Peyer's patch (tissue), 4 donors: ENCODE data around the gene CDYL. TPM values are rescaled to one million over a fixed set of nuclear protein-coding genes. Genes with fewer than 3 reads are reported as not detected.

Experiments used
- DNase-seq, 3 donors: peaks; one replicate each; pipeline ENCODE4 v3.0.0-alpha.2; 2017 to 2019
- H3K27ac ChIP-seq, 4 donors: fragments of 200-600 bp; sonication (generic); one replicate each; pipeline ENCODE4 v1.5.1; 2016 to 2019
- H3K27me3 ChIP-seq, 2 donors: fragments of 200-600 bp; sonication (generic); one replicate each; pipeline ENCODE4 v1.5.1; 2019
- H3K36me3 ChIP-seq, 3 donors: fragments of 200-600 bp; sonication (generic); one replicate each; pipeline ENCODE4 v1.5.1; 2016 to 2019
- H3K4me1 ChIP-seq, 4 donors: fragments of 200-600 bp; sonication (generic); one replicate each; pipeline ENCODE4 v1.5.1; 2016 to 2019
- H3K4me3 ChIP-seq, 4 donors: fragments of 200-600 bp; sonication (generic); 1 replicate in 3 of 4; 2 replicates in 1 of 4; pipeline ENCODE4 v1.5.1; 2016 to 2019; ENCODE audit warnings: mild to moderate bottlenecking in 1 of 4
- H3K9me3 ChIP-seq, 4 donors: fragments of 200-600 bp; sonication (generic); one replicate each; pipeline ENCODE4 v1.5.1; 2016 to 2019; ENCODE audit warnings: mild to moderate bottlenecking in 1 of 4
- POLR2A ChIP-seq, 2 donors: fragments of 450-650 bp; IDR thresholded peaks; one replicate each; pipeline ENCODE4 v1.5.1; 2017; ENCODE audit warnings: antibody characterized with exemption in 2 of 2, mild to moderate bottlenecking in 2 of 2, moderate library complexity in 2 of 2
- total RNA-seq, 4 donors: library from RNA; depleted of rRNA; stranded (reverse); fragments of >200 nt; gene quantifications; one replicate each; pipeline ENCODE4 v1.1.0, GENCODE V29; 2016
- TF ChIP-seq, protein P1 (sequence below), 6 experiments: fragments of 450-650 bp in 4 of 6; fragments of 200-600 bp in 2 of 6; sonication (generic) in 1 of 6; IDR thresholded peaks; one replicate each; pipeline ENCODE4 v1.5.1; 2017 to 2019; ENCODE audit warnings: antibody characterized with exemption in 6 of 6, mild to moderate bottlenecking in 3 of 6, moderate library complexity in 1 of 6

The CDYL gene
- total RNA-seq, 4 donors from 2014 or later: 31.2 to 77.6 (median 35.2) TPM

DNA sequence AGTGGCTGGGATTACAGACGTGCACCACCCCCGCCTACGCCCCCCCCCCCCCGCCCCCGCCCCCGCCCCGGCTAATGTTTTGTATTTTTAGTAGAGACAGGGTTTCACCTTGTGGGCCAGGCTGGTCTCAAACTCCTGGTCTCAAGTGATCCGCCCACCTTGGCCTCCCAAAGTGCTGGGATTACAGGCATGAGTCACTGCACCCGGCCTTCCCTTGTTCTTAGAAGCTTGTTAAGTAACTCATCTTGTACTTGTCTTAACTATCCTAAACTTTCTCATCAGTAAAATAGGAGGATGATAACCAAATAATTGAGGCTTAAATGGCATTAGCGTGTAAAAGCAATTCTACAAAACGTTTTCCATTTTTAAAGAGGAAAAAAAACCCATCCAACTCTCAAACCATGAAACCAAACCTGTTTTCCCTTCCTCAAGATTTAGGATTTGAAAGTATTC is 4.2 kb downstream of the CDYL start:
- Histone ChIP-seq H3K9me3 (no peaks in the 10 kb centered on the region), H3K36me3 (no peaks in the 10 kb centered on the region), H3K4me3 (no peak overlapping the region), H3K27ac (no peak overlapping the region), H3K27me3 (no peaks in the 10 kb centered on the region), H3K4me1 (peaks cover 0 to 19% (median 3%) of the 10 kb centered on the region in 4 donors)
- DNase-seq: peak in 1 of 3 donors; percentile 54
- TF ChIP-seq, protein P1, sequence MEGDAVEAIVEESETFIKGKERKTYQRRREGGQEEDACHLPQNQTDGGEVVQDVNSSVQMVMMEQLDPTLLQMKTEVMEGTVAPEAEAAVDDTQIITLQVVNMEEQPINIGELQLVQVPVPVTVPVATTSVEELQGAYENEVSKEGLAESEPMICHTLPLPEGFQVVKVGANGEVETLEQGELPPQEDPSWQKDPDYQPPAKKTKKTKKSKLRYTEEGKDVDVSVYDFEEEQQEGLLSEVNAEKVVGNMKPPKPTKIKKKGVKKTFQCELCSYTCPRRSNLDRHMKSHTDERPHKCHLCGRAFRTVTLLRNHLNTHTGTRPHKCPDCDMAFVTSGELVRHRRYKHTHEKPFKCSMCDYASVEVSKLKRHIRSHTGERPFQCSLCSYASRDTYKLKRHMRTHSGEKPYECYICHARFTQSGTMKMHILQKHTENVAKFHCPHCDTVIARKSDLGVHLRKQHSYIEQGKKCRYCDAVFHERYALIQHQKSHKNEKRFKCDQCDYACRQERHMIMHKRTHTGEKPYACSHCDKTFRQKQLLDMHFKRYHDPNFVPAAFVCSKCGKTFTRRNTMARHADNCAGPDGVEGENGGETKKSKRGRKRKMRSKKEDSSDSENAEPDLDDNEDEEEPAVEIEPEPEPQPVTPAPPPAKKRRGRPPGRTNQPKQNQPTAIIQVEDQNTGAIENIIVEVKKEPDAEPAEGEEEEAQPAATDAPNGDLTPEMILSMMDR (IDR thresholded peaks at IDR 0.05): no peak
- no peak for TF ChIP-seq POLR2A (IDR thresholded peaks at IDR 0.05)

DNA sequence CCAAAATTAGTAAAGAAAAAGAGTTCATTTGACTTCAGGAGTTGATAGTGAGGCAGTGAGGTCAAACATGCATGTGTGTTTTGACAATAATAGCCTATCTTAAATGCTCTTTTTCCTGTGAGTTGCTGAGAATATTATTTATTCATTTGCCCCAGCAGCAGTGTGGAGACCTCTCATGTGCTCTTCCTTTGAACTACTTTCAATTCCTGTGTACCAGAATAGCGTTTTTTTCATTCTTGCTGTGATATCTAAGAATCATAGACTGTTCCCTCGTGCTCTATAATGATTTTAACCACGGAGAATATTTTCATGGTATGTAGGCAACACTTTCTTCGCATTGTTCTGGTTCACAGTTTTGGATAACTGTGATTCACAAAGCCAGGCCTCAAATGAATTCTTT is 5.2 kb downstream of the CDYL start:
- TF ChIP-seq, protein P1 (IDR thresholded peaks at IDR 0.05): no peak
- TF ChIP-seq POLR2A (IDR thresholded peaks at IDR 0.05): no peak
- Histone ChIP-seq H3K9me3 (no peaks in the 10 kb centered on the region), H3K27me3 (no peaks in the 10 kb centered on the region), H3K27ac (no peak overlapping the region), H3K36me3 (no peaks in the 10 kb centered on the region), H3K4me3 (no peak overlapping the region), H3K4me1 (peaks cover 0 to 19% (median 3%) of the 10 kb centered on the region in 4 donors)
- DNase-seq: no peak

DNA sequence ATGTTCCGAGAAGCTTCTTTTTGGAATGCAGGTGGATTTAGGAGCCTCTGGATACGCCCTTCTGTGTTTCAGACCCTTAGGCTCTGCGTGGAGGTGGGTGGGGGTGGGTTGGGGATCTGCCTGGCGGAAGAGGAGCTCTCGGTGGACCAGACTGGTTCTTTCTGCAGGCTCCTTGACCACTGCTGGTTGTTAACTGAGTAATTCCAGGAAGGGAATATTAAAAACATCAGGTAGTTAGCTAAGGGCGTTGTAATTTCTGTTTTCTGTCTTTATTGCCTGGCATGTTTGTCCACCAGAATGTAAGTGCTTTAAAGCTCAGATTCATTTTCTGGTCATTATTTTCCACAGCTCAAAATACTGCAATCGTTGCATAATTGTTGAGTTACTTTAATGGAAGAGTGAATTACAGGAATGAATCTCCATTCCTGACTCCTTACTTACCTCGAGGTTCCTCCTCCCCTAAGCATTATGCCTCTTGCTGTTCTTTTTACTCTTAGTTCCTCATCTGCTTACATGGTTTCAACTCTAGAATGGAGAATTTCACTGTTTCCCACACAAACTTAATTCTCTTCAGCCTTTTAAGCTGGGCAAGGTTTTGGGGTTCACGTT is 5.9 kb downstream of the CDYL start:
- Histone ChIP-seq H3K4me1 (peaks cover 0 to 19% (median 3%) of the 10 kb centered on the region in 4 donors), H3K9me3 (no peaks in the 10 kb centered on the region), H3K36me3 (no peaks in the 10 kb centered on the region), H3K27me3 (no peaks in the 10 kb centered on the region), H3K27ac (no peak overlapping the region), H3K4me3 (no peak overlapping the region)
- DNase-seq: no peak
- no peak for TF ChIP-seq POLR2A (IDR thresholded peaks at IDR 0.05)
- TF ChIP-seq, protein P1 (IDR thresholded peaks at IDR 0.05): no peak

DNA sequence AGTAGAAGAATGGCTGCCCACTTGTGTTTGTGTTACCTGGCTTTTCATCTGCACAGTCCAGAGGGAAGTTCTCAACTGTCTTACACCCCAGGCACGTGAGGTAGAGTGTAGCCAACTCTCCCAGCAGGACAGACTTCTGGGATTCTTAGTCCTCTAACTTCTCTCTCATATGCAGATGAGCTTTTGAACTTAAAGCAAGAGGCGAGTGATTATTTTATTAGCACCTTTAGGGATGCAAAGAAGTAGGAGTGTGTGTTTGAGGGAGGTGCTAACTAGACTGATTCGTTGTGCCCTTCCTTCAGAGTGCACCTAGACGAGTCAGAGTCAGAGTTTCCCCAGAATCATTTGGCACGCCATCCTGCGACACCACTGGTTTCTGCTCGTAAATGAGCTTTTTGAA is 10.8 kb downstream of the CDYL start:
- H3K36me3 ChIP-seq: no peaks in the 10 kb centered on the region
- no peaks in the 10 kb centered on the region for H3K9me3 ChIP-seq
- DNase-seq: no peak
- H3K4me1 ChIP-seq: peaks cover 0 to 14% (median 5%) of the 10 kb centered on the region in 4 donors
- H3K27ac ChIP-seq: no peak overlapping the region
- no peak overlapping the region for H3K4me3 ChIP-seq
- H3K27me3 ChIP-seq: no peaks in the 10 kb centered on the region
- TF ChIP-seq POLR2A (IDR thresholded peaks at IDR 0.05): no peak
- TF ChIP-seq, protein P1 (IDR thresholded peaks at IDR 0.05): no peak

DNA sequence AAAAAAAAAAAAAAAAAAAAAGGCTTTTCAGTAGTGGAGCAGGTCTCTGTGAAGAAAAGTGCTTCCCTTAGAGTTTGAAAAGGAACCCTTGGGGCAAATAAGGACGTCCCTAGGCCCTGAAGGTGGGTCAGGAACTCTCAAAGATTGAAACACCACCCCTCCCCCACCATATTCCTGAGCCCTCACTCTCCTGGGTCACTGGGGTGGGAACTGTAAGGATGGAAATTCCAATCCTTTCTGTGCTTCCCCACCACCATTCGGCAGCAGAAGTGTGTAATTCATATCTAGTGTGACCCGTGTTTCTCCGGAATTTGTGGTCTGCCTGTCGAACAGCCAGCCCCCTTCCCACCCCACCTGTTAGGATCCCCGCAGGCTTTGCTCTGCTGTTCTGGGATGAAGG is 12.3 kb downstream of the CDYL start:
- no peak for DNase-seq
- TF ChIP-seq POLR2A (IDR thresholded peaks at IDR 0.05): no peak
- TF ChIP-seq, protein P1 (IDR thresholded peaks at IDR 0.05): no peak
- Histone ChIP-seq H3K27me3 (no peaks in the 10 kb centered on the region), H3K9me3 (no peaks in the 10 kb centered on the region), H3K4me3 (no peak overlapping the region), H3K4me1 (peaks cover 0 to 14% (median 5%) of the 10 kb centered on the region in 4 donors), H3K27ac (no peak overlapping the region), H3K36me3 (no peaks in the 10 kb centered on the region)
